ENCODE data around the gene ZDHHC14.

DNA sequence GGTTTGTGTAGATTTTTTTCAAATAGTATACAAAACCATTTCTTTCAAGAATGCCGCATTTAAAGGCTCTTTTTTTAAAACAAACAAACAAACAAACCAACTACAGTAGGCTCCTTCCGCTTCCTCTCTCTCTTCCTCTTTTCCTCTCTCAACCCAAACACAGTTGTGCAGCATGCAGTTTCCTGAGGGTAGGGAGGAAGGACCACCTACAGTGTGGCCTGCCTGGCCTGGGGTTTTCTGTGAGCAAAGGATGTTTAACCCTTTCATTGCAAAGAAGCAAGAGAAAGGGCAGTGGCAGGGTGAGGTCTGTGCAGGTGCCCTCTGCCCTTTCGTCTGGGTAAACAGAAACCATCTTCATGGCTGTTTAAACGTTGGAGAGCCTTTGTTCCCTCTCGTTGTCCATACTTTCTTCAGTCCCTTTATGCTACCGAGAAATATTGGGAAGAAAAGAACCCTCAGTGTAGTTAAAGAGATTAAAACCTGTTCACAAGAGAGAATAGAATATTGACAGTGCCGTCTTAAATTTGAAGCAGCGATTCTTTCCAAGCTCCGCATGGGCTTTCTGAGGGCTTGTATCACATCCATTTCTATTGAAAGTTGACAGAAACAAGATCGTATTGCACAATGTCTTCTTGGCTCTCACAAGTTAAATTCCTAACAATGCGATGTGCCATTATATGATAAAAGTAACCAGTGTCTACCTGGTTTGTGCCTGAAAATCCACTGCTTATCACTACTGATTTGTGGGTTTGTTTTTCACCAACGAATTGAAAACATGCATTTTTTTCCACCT is 226.5 kb downstream of the ZDHHC14 start:
- TF ChIP-seq, protein P1, sequence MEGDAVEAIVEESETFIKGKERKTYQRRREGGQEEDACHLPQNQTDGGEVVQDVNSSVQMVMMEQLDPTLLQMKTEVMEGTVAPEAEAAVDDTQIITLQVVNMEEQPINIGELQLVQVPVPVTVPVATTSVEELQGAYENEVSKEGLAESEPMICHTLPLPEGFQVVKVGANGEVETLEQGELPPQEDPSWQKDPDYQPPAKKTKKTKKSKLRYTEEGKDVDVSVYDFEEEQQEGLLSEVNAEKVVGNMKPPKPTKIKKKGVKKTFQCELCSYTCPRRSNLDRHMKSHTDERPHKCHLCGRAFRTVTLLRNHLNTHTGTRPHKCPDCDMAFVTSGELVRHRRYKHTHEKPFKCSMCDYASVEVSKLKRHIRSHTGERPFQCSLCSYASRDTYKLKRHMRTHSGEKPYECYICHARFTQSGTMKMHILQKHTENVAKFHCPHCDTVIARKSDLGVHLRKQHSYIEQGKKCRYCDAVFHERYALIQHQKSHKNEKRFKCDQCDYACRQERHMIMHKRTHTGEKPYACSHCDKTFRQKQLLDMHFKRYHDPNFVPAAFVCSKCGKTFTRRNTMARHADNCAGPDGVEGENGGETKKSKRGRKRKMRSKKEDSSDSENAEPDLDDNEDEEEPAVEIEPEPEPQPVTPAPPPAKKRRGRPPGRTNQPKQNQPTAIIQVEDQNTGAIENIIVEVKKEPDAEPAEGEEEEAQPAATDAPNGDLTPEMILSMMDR (IDR thresholded peaks at IDR 0.05), result no peak
- no peak for TF ChIP-seq POLR2A (IDR thresholded peaks at IDR 0.05)
